GM21390 (cell line): Measurements from ENCODE around the gene COL5A1.

Source experiments
- ATAC-seq: cut with Tn5 transposase; IDR thresholded peaks from one replicate; pipeline ENCODE4 v1.9.1; 2021; ENCODE audit not compliant: unreplicated experiment

COL5A1 gene

GRCh38 chr9:134641173-134641989 lies at the start of gene COL5A1:
Gene COL5A1, plus strand, starts transcription at chr9:134641803. Its CDS starts 385 bp downstream, at chr9:134642188.
- ATAC-seq = no peak

- ATAC-seq = no peak
Observed at GRCh38 chr9:134592018-134592818, 49.4 kb upstream of the COL5A1 start.

GRCh38 chr9:134592819-134593200 lies 48.8 kb upstream of the COL5A1 start:
- no peak for ATAC-seq

- no peak for ATAC-seq
Observed at GRCh38 chr9:134593286-134594077, 48.1 kb upstream of the COL5A1 start.

GRCh38 chr9:134594078-134594941 lies 47.3 kb upstream of the COL5A1 start:
- ATAC-seq = no peak

GRCh38 chr9:134595014-134595413 lies 46.6 kb upstream of the COL5A1 start:
- no peak for ATAC-seq

GRCh38 chr9:134597041-134597913 lies 44.3 kb upstream of the COL5A1 start:
- ATAC-seq = no peak

- no peak for ATAC-seq
Observed at GRCh38 chr9:134597957-134598883, 43.4 kb upstream of the COL5A1 start.

GRCh38 chr9:134598884-134599245 lies 42.7 kb upstream of the COL5A1 start:
- ATAC-seq = no peak

GRCh38 chr9:134600371-134600770 lies 41.2 kb upstream of the COL5A1 start:
- ATAC-seq = no peak

- no peak for ATAC-seq
Observed at GRCh38 chr9:134600836-134601638, 40.6 kb upstream of the COL5A1 start.

- ATAC-seq = no peak
Observed at GRCh38 chr9:134601764-134602163, 39.8 kb upstream of the COL5A1 start.

- ATAC-seq = no peak
Observed at GRCh38 chr9:134602547-134603362, 38.8 kb upstream of the COL5A1 start.

- ATAC-seq = no peak
Observed at GRCh38 chr9:134604834-134605233, 36.8 kb upstream of the COL5A1 start.

- ATAC-seq = no peak
Observed at GRCh38 chr9:134605351-134605965, 36.1 kb upstream of the COL5A1 start.

GRCh38 chr9:134605966-134606357 lies 35.6 kb upstream of the COL5A1 start:
- no peak for ATAC-seq
